Upper lobe of right lung (tissue), 1 donor: ENCODE results near the gene THEM4. TPM values are rescaled to one million over a fixed set of nuclear protein-coding genes. Genes with fewer than 3 reads are reported as not detected.

Source experiments
- ATAC-seq: fragments of 200-7000 bp; cut with Tn5 transposase; one replicate; pipeline ENCODE4 v1.9.1; 2020; ENCODE audit warnings: mild to moderate bottlenecking, moderate library complexity
- DNase-seq: peaks from one replicate; pipeline ENCODE4 v3.0.0-alpha.2; 2020
- H3K27ac ChIP-seq: fragments of 200-600 bp; one replicate; pipeline ENCODE4 v1.8.0; 2022
- H3K27me3 ChIP-seq: fragments of 200-600 bp; one replicate; pipeline ENCODE4 v1.8.0; 2022; ENCODE audit warnings: mild to moderate bottlenecking
- H3K36me3 ChIP-seq: fragments of 200-600 bp; one replicate; pipeline ENCODE4 v1.8.0; 2022
- H3K4me1 ChIP-seq: fragments of 200-600 bp; one replicate; pipeline ENCODE4 v1.8.0; 2022
- H3K4me3 ChIP-seq: fragments of 200-600 bp; one replicate; pipeline ENCODE4 v1.8.0; 2022; ENCODE audit warnings: mild to moderate bottlenecking
- H3K9me3 ChIP-seq: fragments of 200-600 bp; one replicate; pipeline ENCODE4 v1.8.0; 2022
- CTCF ChIP-seq: fragments of 200-600 bp; IDR thresholded peaks from one replicate; pipeline ENCODE4 v1.8.0; 2022; ENCODE audit warnings: antibody characterized with exemption
- intact Hi-C: fragments of 100-400 bp; cut with DNase I; formaldehyde crosslinking; loops from one replicate; pipeline ENCODE4 v1.11.0; 2022
- total RNA-seq: library from RNA; stranded (reverse); fragmentation: NEBNext Ultra II Directional; extraction: Animal tissue kit (Norgen Biotek cat#: 25700); gene quantifications from one replicate; pipeline ENCODE4 v1.2.1, GENCODE V29; 2021
- donor health status: DM: no; HTN: yes; CAD: no; lungs with severe emphysema.

The THEM4 gene
- total RNA-seq, 1 donor from 2014 or later: 14.0 TPM

GRCh38 chr1:151847867-151848596 lies 61.3 kb downstream of the THEM4 start:
- ATAC-seq (no peak), DNase-seq (no peak)
- H3K27ac ChIP-seq: no peak overlapping the region
- H3K9me3 ChIP-seq: no peaks in the 10 kb centered on the region
- H3K4me1 ChIP-seq: peaks cover 11% of the 10 kb centered on the region
- H3K36me3 ChIP-seq: no peaks in the 10 kb centered on the region
- H3K4me3 ChIP-seq: no peak overlapping the region
- intact Hi-C loops: no loop called here
- no peak for TF ChIP-seq CTCF
- H3K27me3 ChIP-seq: no peaks in the 10 kb centered on the region

GRCh38 chr1:151846686-151847237 lies 62.5 kb downstream of the THEM4 start:
- DNase-seq (no peak), ATAC-seq (no peak)
- Histone ChIP-seq H3K27ac (no peak overlapping the region), H3K4me1 (peaks cover 11% of the 10 kb centered on the region), H3K36me3 (no peaks in the 10 kb centered on the region), H3K27me3 (no peaks in the 10 kb centered on the region), H3K9me3 (no peaks in the 10 kb centered on the region), H3K4me3 (no peak overlapping the region)
- no peak for TF ChIP-seq CTCF
- intact Hi-C loops: no loop called here

- no peak for DNase-seq
- Histone ChIP-seq H3K27me3 (no peaks in the 10 kb centered on the region), H3K27ac (no peak overlapping the region), H3K36me3 (no peaks in the 10 kb centered on the region), H3K4me3 (no peak overlapping the region), H3K4me1 (peaks cover 11% of the 10 kb centered on the region), H3K9me3 (no peaks in the 10 kb centered on the region)
- TF ChIP-seq CTCF: no peak
- intact Hi-C loops: no loop called here
- no peak for ATAC-seq
Observed at GRCh38 chr1:151846062-151846568, 63.2 kb downstream of the THEM4 start.

- DNase-seq (no peak), ATAC-seq (no peak)
- Histone ChIP-seq H3K36me3 (no peaks in the 10 kb centered on the region), H3K27ac (no peak overlapping the region), H3K4me1 (peaks cover 7% of the 10 kb centered on the region), H3K9me3 (no peaks in the 10 kb centered on the region), H3K4me3 (no peak overlapping the region), H3K27me3 (peaks cover 17% of the 10 kb centered on the region)
- no peak for TF ChIP-seq CTCF
- intact Hi-C loops: no loop called here
Observed at GRCh38 chr1:151843398-151843797, 65.9 kb downstream of the THEM4 start.

GRCh38 chr1:151841141-151841540 lies 68.2 kb downstream of the THEM4 start:
- H3K27me3 ChIP-seq: peaks cover 26% of the 10 kb centered on the region
- no peak for TF ChIP-seq CTCF
- peaks cover 19% of the 10 kb centered on the region for H3K4me1 ChIP-seq
- DNase-seq: no peak
- no peak for ATAC-seq
- no peaks in the 10 kb centered on the region for H3K9me3 ChIP-seq
- H3K27ac ChIP-seq: no peak overlapping the region
- no peak overlapping the region for H3K4me3 ChIP-seq
- no peaks in the 10 kb centered on the region for H3K36me3 ChIP-seq
- intact Hi-C loops: no loop called here
